Measurements from ENCODE around the gene FAM131B. TPM values are rescaled to one million over a fixed set of nuclear protein-coding genes. Genes with fewer than 3 reads are reported as not detected.

Gene FAM131B
- total RNA-seq, 1 experiment from 2014 or later, result 25.3 TPM

DNA sequence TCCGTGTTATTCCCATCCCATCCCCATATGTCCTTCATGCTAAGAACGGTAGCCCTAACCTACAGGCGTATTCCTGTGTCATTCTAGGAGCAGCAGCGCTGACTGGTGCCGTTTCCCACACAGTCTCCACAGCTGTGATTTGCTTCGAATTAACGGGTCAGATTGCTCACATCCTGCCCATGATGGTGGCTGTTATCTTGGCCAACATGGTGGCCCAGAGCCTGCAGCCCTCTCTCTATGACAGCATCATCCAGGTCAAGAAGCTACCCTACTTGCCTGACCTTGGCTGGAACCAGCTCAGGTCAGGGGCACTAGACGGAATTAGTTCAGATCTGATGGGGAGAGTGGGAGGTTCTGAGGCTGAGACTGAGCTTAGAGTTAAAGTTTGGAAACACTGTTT lies 20.7 kb downstream of the FAM131B start:
- Mint-ChIP-seq H3K27ac (no peak overlapping the region), H3K27me3 (ENCODE audit: low read depth) (peaks cover 18% of the 10 kb centered on the region), H3K4me1 (peaks cover 20% of the 10 kb centered on the region), H3K9me3 (peaks cover 2% of the 10 kb centered on the region; the same call in 1 of the 2 replicates), H3K4me3 (no peak overlapping the region), H3K36me3 (no peaks in the 10 kb centered on the region)
- TF ChIP-seq, protein P1, sequence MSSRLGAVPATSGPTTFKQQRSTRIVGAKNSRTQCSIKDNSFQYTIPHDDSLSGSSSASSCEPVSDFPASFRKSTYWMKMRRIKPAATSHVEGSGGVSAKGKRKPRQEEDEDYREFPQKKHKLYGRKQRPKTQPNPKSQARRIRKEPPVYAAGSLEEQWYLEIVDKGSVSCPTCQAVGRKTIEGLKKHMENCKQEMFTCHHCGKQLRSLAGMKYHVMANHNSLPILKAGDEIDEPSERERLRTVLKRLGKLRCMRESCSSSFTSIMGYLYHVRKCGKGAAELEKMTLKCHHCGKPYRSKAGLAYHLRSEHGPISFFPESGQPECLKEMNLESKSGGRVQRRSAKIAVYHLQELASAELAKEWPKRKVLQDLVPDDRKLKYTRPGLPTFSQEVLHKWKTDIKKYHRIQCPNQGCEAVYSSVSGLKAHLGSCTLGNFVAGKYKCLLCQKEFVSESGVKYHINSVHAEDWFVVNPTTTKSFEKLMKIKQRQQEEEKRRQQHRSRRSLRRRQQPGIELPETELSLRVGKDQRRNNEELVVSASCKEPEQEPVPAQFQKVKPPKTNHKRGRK (CRISPR knock-in tag; IDR thresholded peaks at IDR 0.05; ENCODE audit: borderline replicate concordance), result no peak
- no peak for TF ChIP-seq ETV6 (CRISPR knock-in tag; IDR thresholded peaks at IDR 0.05)
- no peak for ATAC-seq
- ChIA-PET POLR2A (no interaction called here), CTCF (interaction anchor here (1.6 kb wide), 1 partner anchor 102 kb away, joined by 4 read pairs; no protein-coding TSS in a partner anchor)
- no peak for DNase-seq (ENCODE audit: low spot score)

DNA sequence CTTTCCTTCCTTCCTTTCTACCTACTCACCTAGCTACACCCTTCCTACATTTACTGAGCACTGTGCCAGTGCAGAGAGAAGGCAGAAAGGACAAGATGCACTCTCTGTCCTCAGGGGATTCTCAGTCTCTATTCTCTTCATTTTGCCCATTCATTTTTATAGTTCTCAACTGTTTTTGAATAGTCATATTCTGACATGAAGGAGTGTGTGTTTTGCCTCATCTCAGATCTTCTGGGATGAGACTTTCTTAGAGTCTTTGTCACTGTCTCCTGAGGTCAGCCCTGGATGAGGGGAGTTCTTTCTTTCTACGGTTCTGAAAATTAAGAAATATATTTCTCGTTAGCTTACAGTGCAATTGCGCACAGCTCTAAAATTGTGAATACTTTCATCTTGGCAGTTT lies 25.3 kb downstream of the FAM131B start:
- DNase-seq (ENCODE audit: low spot score) (no peak), ATAC-seq (no peak)
- Mint-ChIP-seq H3K4me1 (no peaks in the 10 kb centered on the region), H3K27me3 (ENCODE audit: low read depth) (peaks cover 2% of the 10 kb centered on the region; the same call in 1 of the 2 replicates), H3K4me3 (no peak overlapping the region), H3K36me3 (no peaks in the 10 kb centered on the region), H3K27ac (no peak overlapping the region), H3K9me3 (no peaks in the 10 kb centered on the region)
- CTCF ChIA-PET, result interaction anchor here (1.0 to 1.5 kb wide), 2 partner anchors 8 to 18 kb away, joined by 3 to 11 read pairs; no protein-coding TSS in a partner anchor
- TF ChIP-seq JAZF1 (CRISPR knock-in tag; IDR thresholded peaks at IDR 0.05) (no peak), HMGA2 (CRISPR knock-in tag; IDR thresholded peaks at IDR 0.05) (no peak), ETV6 (CRISPR knock-in tag; IDR thresholded peaks at IDR 0.05) (no peak), ZNF138 (CRISPR knock-in tag; conservative IDR thresholded peaks at IDR 0.05) (no peak), GRHL2 (CRISPR knock-in tag; IDR thresholded peaks at IDR 0.05; ENCODE audit: insufficient replicate concordance, severe bottlenecking) (no peak), GTF2I (CRISPR knock-in tag; conservative IDR thresholded peaks at IDR 0.05) (no peak)
- TF ChIP-seq, protein P2, sequence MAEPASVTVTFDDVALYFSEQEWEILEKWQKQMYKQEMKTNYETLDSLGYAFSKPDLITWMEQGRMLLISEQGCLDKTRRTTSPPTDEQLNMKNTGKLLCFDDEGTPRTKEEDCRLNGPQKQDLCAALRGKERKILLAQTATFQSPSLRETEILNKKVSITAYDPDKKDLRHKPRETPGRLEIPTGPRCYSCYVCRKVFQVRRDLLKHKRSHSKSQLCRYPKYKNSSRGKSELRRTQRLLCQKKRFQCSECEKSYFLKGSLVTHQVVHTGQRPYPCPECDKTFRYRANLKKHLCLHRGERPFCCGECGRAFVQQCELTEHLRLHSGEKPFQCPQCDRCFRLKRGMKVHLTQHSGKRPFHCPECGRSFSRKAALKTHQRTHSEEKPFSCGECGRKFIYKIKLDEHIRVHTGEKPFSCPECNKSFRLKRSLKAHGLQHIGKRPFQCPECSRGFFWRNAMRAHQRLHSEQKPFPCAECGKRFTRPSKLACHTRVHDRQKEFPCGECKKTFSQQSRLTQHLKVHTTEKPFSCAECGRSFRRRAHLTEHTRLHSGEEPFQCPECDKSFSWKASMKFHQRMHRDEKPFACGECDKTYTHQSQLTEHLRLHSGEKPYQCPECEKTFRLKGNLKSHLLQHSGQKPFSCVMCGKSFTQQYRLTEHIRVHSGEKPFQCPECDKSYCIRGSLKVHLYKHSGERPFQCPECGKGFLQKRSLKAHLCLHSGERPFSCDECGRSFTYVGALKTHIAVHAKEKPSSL (CRISPR knock-in tag; conservative IDR thresholded peaks at IDR 0.05), result no peak
- TF ChIP-seq, protein P1 (CRISPR knock-in tag; IDR thresholded peaks at IDR 0.05; ENCODE audit: borderline replicate concordance), result no peak
- TF ChIP-seq, protein P3, sequence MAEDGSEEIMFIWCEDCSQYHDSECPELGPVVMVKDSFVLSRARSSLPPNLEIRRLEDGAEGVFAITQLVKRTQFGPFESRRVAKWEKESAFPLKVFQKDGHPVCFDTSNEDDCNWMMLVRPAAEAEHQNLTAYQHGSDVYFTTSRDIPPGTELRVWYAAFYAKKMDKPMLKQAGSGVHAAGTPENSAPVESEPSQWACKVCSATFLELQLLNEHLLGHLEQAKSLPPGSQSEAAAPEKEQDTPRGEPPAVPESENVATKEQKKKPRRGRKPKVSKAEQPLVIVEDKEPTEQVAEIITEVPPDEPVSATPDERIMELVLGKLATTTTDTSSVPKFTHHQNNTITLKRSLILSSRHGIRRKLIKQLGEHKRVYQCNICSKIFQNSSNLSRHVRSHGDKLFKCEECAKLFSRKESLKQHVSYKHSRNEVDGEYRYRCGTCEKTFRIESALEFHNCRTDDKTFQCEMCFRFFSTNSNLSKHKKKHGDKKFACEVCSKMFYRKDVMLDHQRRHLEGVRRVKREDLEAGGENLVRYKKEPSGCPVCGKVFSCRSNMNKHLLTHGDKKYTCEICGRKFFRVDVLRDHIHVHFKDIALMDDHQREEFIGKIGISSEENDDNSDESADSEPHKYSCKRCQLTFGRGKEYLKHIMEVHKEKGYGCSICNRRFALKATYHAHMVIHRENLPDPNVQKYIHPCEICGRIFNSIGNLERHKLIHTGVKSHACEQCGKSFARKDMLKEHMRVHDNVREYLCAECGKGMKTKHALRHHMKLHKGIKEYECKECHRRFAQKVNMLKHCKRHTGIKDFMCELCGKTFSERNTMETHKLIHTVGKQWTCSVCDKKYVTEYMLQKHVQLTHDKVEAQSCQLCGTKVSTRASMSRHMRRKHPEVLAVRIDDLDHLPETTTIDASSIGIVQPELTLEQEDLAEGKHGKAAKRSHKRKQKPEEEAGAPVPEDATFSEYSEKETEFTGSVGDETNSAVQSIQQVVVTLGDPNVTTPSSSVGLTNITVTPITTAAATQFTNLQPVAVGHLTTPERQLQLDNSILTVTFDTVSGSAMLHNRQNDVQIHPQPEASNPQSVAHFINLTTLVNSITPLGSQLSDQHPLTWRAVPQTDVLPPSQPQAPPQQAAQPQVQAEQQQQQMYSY (CRISPR knock-in tag; IDR thresholded peaks at IDR 0.05), result no peak
- POLR2A ChIA-PET, result no interaction called here

DNA sequence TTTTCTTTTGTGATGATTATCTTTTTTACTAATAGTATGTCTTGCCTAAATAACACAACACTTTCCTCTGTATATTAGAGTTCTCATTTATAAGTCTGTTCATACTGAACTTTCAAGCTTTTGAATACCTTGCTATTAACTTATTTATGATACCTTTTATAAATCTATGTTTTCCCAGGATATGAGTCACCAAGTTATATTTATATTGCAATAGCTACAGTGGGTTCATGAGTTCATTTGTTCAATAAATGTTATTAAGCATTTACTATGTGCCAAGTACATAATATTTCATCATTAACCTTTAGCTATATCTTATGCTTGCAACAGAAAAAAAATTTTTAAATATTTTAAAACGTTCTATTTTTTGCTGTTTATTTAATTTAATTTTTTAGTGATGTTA lies 28.3 kb downstream of the FAM131B start:
- DNase-seq (ENCODE audit: low spot score) (no peak), ATAC-seq (no peak)
- peaks cover 2% of the 10 kb centered on the region; the same call in 1 of the 2 replicates for H3K27me3 Mint-ChIP-seq (ENCODE audit: low read depth)
- no peak overlapping the region for H3K27ac Mint-ChIP-seq
- ChIA-PET CTCF (interaction anchor here (1.5 kb wide), 1 partner anchor 119 kb away, joined by 5 read pairs; no protein-coding TSS in a partner anchor), POLR2A (no interaction called here)
- H3K4me1 Mint-ChIP-seq, result 0 out of 2 replicates have a peak, but pooled peaks cover 3% of the 10 kb centered on the region
- H3K36me3 Mint-ChIP-seq, result no peaks in the 10 kb centered on the region
- no peak overlapping the region for H3K4me3 Mint-ChIP-seq
- H3K9me3 Mint-ChIP-seq, result no peaks in the 10 kb centered on the region
- TF ChIP-seq ZNF219 (CRISPR knock-in tag; IDR thresholded peaks at IDR 0.05; ENCODE audit: borderline replicate concordance) (no peak), MXD4 (CRISPR knock-in tag; IDR thresholded peaks at IDR 0.05; ENCODE audit: borderline replicate concordance) (no peak), ZNF232 (CRISPR knock-in tag; IDR thresholded peaks at IDR 0.05) (no peak), ATF1 (CRISPR knock-in tag; IDR thresholded peaks at IDR 0.05) (no peak), SMAD4 (CRISPR knock-in tag; IDR thresholded peaks at IDR 0.05) (no peak)
- TF ChIP-seq, protein P1 (CRISPR knock-in tag; IDR thresholded peaks at IDR 0.05; ENCODE audit: borderline replicate concordance), result no peak
- TF ChIP-seq, protein P4, sequence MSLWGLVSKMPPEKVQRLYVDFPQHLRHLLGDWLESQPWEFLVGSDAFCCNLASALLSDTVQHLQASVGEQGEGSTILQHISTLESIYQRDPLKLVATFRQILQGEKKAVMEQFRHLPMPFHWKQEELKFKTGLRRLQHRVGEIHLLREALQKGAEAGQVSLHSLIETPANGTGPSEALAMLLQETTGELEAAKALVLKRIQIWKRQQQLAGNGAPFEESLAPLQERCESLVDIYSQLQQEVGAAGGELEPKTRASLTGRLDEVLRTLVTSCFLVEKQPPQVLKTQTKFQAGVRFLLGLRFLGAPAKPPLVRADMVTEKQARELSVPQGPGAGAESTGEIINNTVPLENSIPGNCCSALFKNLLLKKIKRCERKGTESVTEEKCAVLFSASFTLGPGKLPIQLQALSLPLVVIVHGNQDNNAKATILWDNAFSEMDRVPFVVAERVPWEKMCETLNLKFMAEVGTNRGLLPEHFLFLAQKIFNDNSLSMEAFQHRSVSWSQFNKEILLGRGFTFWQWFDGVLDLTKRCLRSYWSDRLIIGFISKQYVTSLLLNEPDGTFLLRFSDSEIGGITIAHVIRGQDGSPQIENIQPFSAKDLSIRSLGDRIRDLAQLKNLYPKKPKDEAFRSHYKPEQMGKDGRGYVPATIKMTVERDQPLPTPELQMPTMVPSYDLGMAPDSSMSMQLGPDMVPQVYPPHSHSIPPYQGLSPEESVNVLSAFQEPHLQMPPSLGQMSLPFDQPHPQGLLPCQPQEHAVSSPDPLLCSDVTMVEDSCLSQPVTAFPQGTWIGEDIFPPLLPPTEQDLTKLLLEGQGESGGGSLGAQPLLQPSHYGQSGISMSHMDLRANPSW (CRISPR knock-in tag; conservative IDR thresholded peaks at IDR 0.05; ENCODE audit: low read depth), result no peak
